Tibial artery (tissue), 4 donors: ENCODE results near the gene NCKAP5.

Experiments
- DNase-seq, 2 donors: peaks; one replicate each; pipeline ENCODE4 v3.0.0-alpha.2; 2019
- H3K27ac ChIP-seq, 2 donors: fragments of 200-600 bp; sonication (generic) in 1 of 2; 1 replicate in 1 of 2; 2 replicates in 1 of 2; pipeline ENCODE4 v1.5.1; 2018 to 2019; ENCODE audit warnings: mild to moderate bottlenecking in 1 of 2
- H3K27me3 ChIP-seq, 2 donors: fragments of 200-600 bp; sonication (generic) in 1 of 2; one replicate each; pipeline versions ENCODE4 v1.5.1 to v1.6.0; 2016 to 2019
- H3K36me3 ChIP-seq, 3 donors: fragments of 200-600 bp; sonication (generic) in 2 of 3; one replicate each; pipeline ENCODE4 v1.5.1; 2016 to 2019; ENCODE audit warnings: mild to moderate bottlenecking in 2 of 3
- H3K4me1 ChIP-seq, 4 donors: fragments of 200-600 bp; sonication (generic) in 2 of 4; 1 replicate in 3 of 4; 2 replicates in 1 of 4; pipeline ENCODE4 v1.5.1; 2016 to 2019
- H3K4me3 ChIP-seq, 2 donors: fragments of 200-600 bp; sonication (generic) in 1 of 2; 1 replicate in 1 of 2; 2 replicates in 1 of 2; pipeline ENCODE4 v1.5.1; 2018 to 2019; ENCODE audit warnings: mild to moderate bottlenecking in 2 of 2
- H3K9me3 ChIP-seq, 3 donors: fragments of 200-600 bp; sonication (generic) in 1 of 3; one replicate each; pipeline ENCODE4 v1.5.1; 2016 to 2019
- CTCF ChIP-seq, 2 experiments: fragments of 200-600 bp in 1 of 2; fragments of 450-650 bp in 1 of 2; IDR thresholded peaks; one replicate each; pipeline ENCODE4 v1.5.1; 2017 to 2019; ENCODE audit warnings: antibody characterized with exemption in 2 of 2, mild to moderate bottlenecking in 1 of 2, moderate library complexity in 1 of 2
- intact Hi-C: fragments of 100-400 bp; cut with DNase I; formaldehyde crosslinking; loops from one replicate; pipeline ENCODE4 v1.15.0; 2023; ENCODE audit warnings: low total_unique reads

The NCKAP5 gene

GRCh38 chr2:133380991-133381390, 187.3 kb downstream of the NCKAP5 start:
- Histone ChIP-seq H3K27ac (no peak overlapping the region), H3K4me3 (no peak overlapping the region), H3K27me3 (no peaks in the 10 kb centered on the region), H3K9me3 (no peaks in the 10 kb centered on the region), H3K36me3 (no peaks in the 10 kb centered on the region), H3K4me1 (no peaks in the 10 kb centered on the region)
- no peak for TF ChIP-seq CTCF (IDR thresholded peaks at IDR 0.05)
- intact Hi-C loops: no loop called here
- no peak for DNase-seq

- Histone ChIP-seq H3K36me3 (no peaks in the 10 kb centered on the region), H3K9me3 (no peaks in the 10 kb centered on the region), H3K27me3 (no peaks in the 10 kb centered on the region), H3K27ac (no peak overlapping the region), H3K4me3 (no peak overlapping the region), H3K4me1 (no peaks in the 10 kb centered on the region)
- intact Hi-C loops: no loop called here
- TF ChIP-seq CTCF (IDR thresholded peaks at IDR 0.05): no peak
- no peak for DNase-seq
These were observed 189.2 kb downstream of the NCKAP5 start for GRCh38 chr2:133378928-133379549.

GRCh38 chr2:133378386-133378785, 189.9 kb downstream of the NCKAP5 start:
- Histone ChIP-seq H3K27me3 (no peaks in the 10 kb centered on the region), H3K4me3 (no peak overlapping the region), H3K36me3 (no peaks in the 10 kb centered on the region), H3K27ac (no peak overlapping the region), H3K4me1 (no peaks in the 10 kb centered on the region), H3K9me3 (no peaks in the 10 kb centered on the region)
- intact Hi-C loops: no loop called here
- no peak for TF ChIP-seq CTCF (IDR thresholded peaks at IDR 0.05)
- DNase-seq: no peak

- Histone ChIP-seq H3K36me3 (no peaks in the 10 kb centered on the region), H3K9me3 (no peaks in the 10 kb centered on the region), H3K4me1 (no peaks in the 10 kb centered on the region), H3K27me3 (no peaks in the 10 kb centered on the region), H3K4me3 (no peak overlapping the region), H3K27ac (no peak overlapping the region)
- no peak for TF ChIP-seq CTCF (IDR thresholded peaks at IDR 0.05)
- no peak for DNase-seq
- intact Hi-C loops: no loop called here
These were observed 190.7 kb downstream of the NCKAP5 start for GRCh38 chr2:133377599-133377998.

GRCh38 chr2:133377021-133377481, 191.2 kb downstream of the NCKAP5 start:
- H3K27ac ChIP-seq: no peak overlapping the region
- intact Hi-C loops: no loop called here
- no peak for DNase-seq
- no peaks in the 10 kb centered on the region for H3K36me3 ChIP-seq
- H3K4me3 ChIP-seq: no peak overlapping the region
- TF ChIP-seq CTCF (IDR thresholded peaks at IDR 0.05): no peak
- no peaks in the 10 kb centered on the region for H3K9me3 ChIP-seq
- H3K27me3 ChIP-seq: no peaks in the 10 kb centered on the region
- no peaks in the 10 kb centered on the region for H3K4me1 ChIP-seq

GRCh38 chr2:133374781-133375180, 193.5 kb downstream of the NCKAP5 start:
- Histone ChIP-seq H3K36me3 (no peaks in the 10 kb centered on the region), H3K9me3 (no peaks in the 10 kb centered on the region), H3K27me3 (no peaks in the 10 kb centered on the region), H3K4me1 (no peaks in the 10 kb centered on the region), H3K27ac (no peak overlapping the region), H3K4me3 (no peak overlapping the region)
- no peak for TF ChIP-seq CTCF (IDR thresholded peaks at IDR 0.05)
- no peak for DNase-seq
- intact Hi-C loops: no loop called here
